ENCODE results near the gene IRF2. TPM values are rescaled to one million over a fixed set of nuclear protein-coding genes. Genes with fewer than 3 reads are reported as not detected.

IRF2 gene
- total RNA-seq, 4 donors from 2014 or later = 23.7 to 36.8 (median 30.4) TPM

DNA sequence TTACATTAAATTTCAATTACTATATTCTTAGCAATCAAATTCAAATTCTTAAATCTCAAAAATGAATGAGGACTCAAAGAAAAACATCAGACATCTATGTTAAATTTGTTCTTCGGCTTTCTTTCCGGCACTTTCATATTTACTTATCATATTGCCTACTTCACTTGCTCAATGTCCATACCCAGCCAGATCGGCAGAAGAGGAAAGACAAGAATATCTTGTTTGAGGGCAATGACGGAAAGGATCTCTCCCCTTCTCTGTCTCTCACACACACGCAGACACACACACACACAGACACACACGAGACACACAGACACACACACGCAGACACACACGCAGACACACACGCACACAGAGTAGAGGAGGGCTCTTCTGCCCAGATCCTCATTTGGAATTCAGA lies 13.2 kb upstream of the IRF2 start:
- no peak for DNase-seq (ENCODE audit: low spot score in 2 of 2)
- H3K4me3 ChIP-seq = no peak overlapping the region
- peaks cover 0 to 9% (median 0%) of the 10 kb centered on the region in 3 donors for H3K36me3 ChIP-seq
- H3K4me1 ChIP-seq = no peaks in the 10 kb centered on the region
- H3K27me3 ChIP-seq = no peaks in the 10 kb centered on the region
- no peak overlapping the region for H3K27ac ChIP-seq
- 75 to 81% methylated on average over 9 of the region's 9 CpGs for WGBS, 2 donors
- TF ChIP-seq POLR2A (IDR thresholded peaks at IDR 0.05) = no peak
- TF ChIP-seq, protein P1, sequence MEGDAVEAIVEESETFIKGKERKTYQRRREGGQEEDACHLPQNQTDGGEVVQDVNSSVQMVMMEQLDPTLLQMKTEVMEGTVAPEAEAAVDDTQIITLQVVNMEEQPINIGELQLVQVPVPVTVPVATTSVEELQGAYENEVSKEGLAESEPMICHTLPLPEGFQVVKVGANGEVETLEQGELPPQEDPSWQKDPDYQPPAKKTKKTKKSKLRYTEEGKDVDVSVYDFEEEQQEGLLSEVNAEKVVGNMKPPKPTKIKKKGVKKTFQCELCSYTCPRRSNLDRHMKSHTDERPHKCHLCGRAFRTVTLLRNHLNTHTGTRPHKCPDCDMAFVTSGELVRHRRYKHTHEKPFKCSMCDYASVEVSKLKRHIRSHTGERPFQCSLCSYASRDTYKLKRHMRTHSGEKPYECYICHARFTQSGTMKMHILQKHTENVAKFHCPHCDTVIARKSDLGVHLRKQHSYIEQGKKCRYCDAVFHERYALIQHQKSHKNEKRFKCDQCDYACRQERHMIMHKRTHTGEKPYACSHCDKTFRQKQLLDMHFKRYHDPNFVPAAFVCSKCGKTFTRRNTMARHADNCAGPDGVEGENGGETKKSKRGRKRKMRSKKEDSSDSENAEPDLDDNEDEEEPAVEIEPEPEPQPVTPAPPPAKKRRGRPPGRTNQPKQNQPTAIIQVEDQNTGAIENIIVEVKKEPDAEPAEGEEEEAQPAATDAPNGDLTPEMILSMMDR (IDR thresholded peaks at IDR 0.05) = no peak
- no peak for TF ChIP-seq EP300 (IDR thresholded peaks at IDR 0.05)
- H3K9me3 ChIP-seq = peaks cover 0 to 5% (median 0%) of the 10 kb centered on the region in 4 donors

DNA sequence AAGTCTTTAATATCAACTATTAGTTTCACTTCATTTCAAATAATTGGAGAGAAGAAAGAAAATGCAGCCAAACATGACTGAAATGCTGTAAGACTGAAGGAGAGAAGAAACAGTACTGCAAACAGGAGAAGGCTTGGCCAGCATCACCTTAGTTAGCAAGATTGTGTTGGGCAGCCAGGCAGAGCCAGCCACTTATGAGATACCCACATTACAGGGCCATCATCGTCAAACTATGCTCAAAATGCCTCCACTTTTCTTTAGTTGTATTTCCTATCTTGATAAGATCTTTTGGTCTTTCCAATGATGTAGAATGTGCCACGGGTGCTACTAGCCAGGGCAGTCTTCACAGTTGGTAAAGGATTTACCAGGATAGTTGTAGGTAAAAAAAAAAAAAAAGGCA lies 10.9 kb upstream of the IRF2 start:
- no peak for DNase-seq (ENCODE audit: low spot score in 2 of 2)
- peaks cover 0 to 5% (median 0%) of the 10 kb centered on the region in 4 donors for H3K9me3 ChIP-seq
- TF ChIP-seq POLR2A (IDR thresholded peaks at IDR 0.05) (no peak), EP300 (IDR thresholded peaks at IDR 0.05) (no peak)
- TF ChIP-seq, protein P1 (IDR thresholded peaks at IDR 0.05) = no peak
- peaks cover 0 to 9% (median 0%) of the 10 kb centered on the region in 3 donors for H3K36me3 ChIP-seq
- no peaks in the 10 kb centered on the region for H3K27me3 ChIP-seq
- H3K27ac ChIP-seq = no peak overlapping the region
- peaks cover 0 to 2% (median 0%) of the 10 kb centered on the region in 4 donors for H3K4me1 ChIP-seq
- no peak overlapping the region for H3K4me3 ChIP-seq
- 91 to 94% methylated on average over 2 of the region's 2 CpGs for WGBS, 2 donors

DNA sequence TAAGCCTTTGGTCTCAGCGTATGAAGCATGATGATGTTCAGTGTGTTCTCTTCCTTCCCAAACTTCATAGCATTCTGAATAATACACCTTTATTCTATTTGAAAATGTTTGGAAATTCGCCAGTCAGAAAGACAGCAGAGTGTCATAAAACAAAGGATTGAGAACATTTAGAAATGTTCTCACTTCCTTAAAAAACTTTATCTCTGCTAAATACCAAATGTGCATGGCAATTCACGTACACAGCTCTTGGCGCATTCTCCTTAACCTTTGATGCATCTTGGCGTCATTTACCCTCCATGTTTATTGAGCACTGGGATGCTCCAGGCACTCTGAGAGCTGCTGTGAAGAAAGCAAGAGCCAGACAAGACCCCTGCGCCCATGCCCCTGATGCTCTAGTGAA lies 7.2 kb upstream of the IRF2 start:
- WGBS, 2 donors = 86% methylated on average over 6 of the region's 6 CpGs
- no peak for DNase-seq (ENCODE audit: low spot score in 2 of 2)
- no peaks in the 10 kb centered on the region for H3K9me3 ChIP-seq
- H3K4me1 ChIP-seq = peaks cover 0 to 38% (median 22%) of the 10 kb centered on the region in 4 donors
- no peaks in the 10 kb centered on the region for H3K27me3 ChIP-seq
- H3K36me3 ChIP-seq = no peaks in the 10 kb centered on the region
- H3K27ac ChIP-seq = no peak overlapping the region
- H3K4me3 ChIP-seq = no peak overlapping the region
- TF ChIP-seq, protein P1 (IDR thresholded peaks at IDR 0.05) = no peak
- no peak for TF ChIP-seq POLR2A (IDR thresholded peaks at IDR 0.05)
- no peak for TF ChIP-seq EP300 (IDR thresholded peaks at IDR 0.05)

DNA sequence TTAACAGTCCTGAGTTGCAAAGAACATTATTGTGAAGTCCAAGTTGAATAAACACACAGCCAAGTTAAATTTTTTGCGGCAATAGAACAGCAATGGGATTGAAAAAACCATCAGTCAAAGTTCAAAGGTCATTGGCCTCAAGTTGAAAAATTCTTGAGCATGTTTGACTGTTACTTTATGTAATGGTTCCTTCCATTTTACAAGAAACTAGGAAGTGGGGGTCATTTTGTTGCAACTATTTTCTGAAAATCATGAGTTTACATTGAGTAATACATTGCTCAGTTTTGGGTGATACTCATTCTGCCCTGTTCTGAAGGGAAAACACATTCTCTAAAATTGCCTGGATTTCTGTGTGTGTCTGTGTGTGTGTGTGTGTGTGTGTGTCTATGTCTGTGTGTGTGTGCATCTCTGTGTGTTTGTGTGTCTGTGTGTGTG lies 5.2 kb upstream of the IRF2 start:
- 22 to 38% methylated on average over 1 of the region's 1 CpG for WGBS, 2 donors
- no peaks in the 10 kb centered on the region for H3K36me3 ChIP-seq
- no peak for DNase-seq (ENCODE audit: low spot score in 2 of 2)

DNA sequence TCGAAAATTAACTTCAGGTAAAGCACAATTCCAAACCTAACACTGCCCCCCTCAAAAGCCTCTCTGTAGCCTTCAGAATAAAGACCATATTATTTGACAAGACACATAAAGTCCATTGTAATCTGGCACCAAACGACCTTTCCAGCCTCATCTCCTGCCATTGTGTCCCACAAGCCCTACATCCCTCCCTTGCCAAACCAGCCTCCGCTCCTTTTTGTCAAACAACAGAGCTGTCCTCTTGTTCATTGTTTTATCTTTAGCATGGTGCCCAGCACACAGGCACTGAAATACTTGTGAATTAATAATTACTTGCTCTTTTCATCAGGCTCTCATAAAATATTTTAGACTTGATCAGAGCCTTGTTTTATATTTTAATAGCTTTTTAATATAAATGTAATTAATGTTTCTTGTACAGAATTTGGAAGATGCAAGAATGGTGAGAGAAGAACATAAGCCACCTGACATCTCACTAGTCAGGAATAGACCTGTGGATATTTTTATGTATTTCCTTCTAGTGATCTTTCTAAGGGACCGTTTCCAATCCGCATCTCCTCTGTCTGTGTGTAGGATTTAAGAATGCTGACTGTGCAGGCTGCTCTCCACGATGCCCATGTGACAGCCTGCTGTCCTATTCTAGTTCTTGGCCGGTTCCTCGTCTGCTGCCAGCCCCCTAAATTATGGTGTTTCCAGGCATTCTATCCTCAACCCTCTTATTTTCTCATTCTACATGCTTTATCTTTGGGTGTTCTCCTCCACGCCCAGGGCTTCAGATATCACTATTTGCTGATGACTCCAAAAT lies 3.0 kb upstream of the IRF2 start:
- DNase-seq (ENCODE audit: low spot score in 2 of 2) = no peak
- Histone ChIP-seq H3K9me3 (no peaks in the 10 kb centered on the region), H3K4me1 (peaks cover 0 to 52% (median 36%) of the 10 kb centered on the region in 4 donors), H3K27ac (peak overlapping the region; percentile 4 to 100 (median 66)), H3K27me3 (no peaks in the 10 kb centered on the region), H3K36me3 (no peaks in the 10 kb centered on the region), H3K4me3 (no peak overlapping the region)
- WGBS, 2 donors = 36 to 39% methylated on average over 9 of the region's 9 CpGs
- no peak for TF ChIP-seq POLR2A (IDR thresholded peaks at IDR 0.05)
- TF ChIP-seq EP300 (IDR thresholded peaks at IDR 0.05) = no peak
- TF ChIP-seq, protein P1 (IDR thresholded peaks at IDR 0.05) = no peak

More for the DNA sequence above, 5.2 kb upstream of the IRF2 start:
- H3K9me3 ChIP-seq = no peaks in the 10 kb centered on the region
- H3K27ac ChIP-seq = peak overlapping the region in 2 of 4 donors; percentile 67 to 72
- H3K4me3 ChIP-seq = no peak overlapping the region
- no peaks in the 10 kb centered on the region for H3K27me3 ChIP-seq
- TF ChIP-seq, protein P1 (IDR thresholded peaks at IDR 0.05) = no peak
- peak in 1 of 2 donors; percentile 51 for TF ChIP-seq EP300 (IDR thresholded peaks at IDR 0.05)
- H3K4me1 ChIP-seq = peaks cover 0 to 52% (median 35%) of the 10 kb centered on the region in 4 donors
